ENCODE measurements around the gene CD33. TPM values are rescaled to one million over a fixed set of nuclear protein-coding genes. Genes with fewer than 3 reads are reported as not detected.

The CD33 gene
- total RNA-seq, 1 experiment from 2014 or later = 0.35 TPM

DNA sequence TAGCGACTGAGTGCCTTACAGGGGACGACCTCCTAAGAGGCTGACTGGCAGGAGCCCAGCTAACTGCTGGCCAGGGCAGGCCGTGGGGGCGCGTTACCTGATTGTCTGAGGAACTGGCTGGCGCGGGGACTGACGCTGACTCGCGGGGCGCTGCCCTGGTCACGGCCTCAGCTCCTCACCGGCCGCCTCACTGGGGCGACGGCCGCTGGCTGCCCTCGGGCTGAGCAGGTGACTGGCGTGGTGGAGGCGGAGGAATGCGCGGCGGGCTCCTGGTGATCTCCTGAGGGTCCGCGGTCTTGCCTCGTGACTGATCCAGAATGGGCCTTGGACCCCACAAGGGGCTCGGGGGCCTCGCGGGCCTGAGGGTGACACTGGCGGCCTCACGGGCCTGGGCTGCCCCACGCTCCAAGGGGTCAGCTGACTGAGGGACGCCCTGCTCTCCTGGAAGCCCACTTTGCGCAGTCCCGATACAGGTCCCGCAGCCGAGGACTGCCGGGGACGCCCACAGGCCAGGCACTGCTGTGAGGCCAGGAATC, 43.4 kb upstream of the CD33 start:
- Histone ChIP-seq H3K4me1 (ENCODE audit: insufficient read depth, low read length) (no peaks in the 10 kb centered on the region), H3K9ac (ENCODE audit: extremely low read depth, insufficient read length, low read length) (no peak overlapping the region), H3K79me2 (ENCODE audit: insufficient read depth, low read length) (no peaks in the 10 kb centered on the region), H2BK12ac (ENCODE audit: insufficient read length, low read depth, low read length) (no peak overlapping the region), H3K23me2 (ENCODE audit: insufficient read length, low read depth, low read length, poor library complexity, severe bottlenecking) (peaks cover 2% of the 10 kb centered on the region), H4K91ac (ENCODE audit: insufficient read length, low read depth, low read length) (no peak overlapping the region), H3K79me1 (ENCODE audit: insufficient read depth, low read depth, low read length, poor library complexity, severe bottlenecking) (no peaks in the 10 kb centered on the region), H4K20me1 (ENCODE audit: control insufficient read depth, insufficient read depth, insufficient read length) (no peaks in the 10 kb centered on the region), H3K27me3 (ENCODE audit: insufficient read depth, low read length) (no peaks in the 10 kb centered on the region; the same call in 1 of the 2 replicates), H3T11ph (ENCODE audit: low read length) (no peak overlapping the region), H3K4ac (ENCODE audit: low read depth, low read length) (no peak overlapping the region), H2BK20ac (ENCODE audit: low read depth, low read length, poor library complexity, severe bottlenecking) (no peak overlapping the region), H3K56ac (ENCODE audit: insufficient read length, low read depth, low read length) (no peak overlapping the region), H3K27ac (ENCODE audit: insufficient read length, low read depth, low read length) (no peak overlapping the region), H4K8ac (replicated peaks; ENCODE audit: insufficient read length, low read depth, low read length) (no peak overlapping the region), H4K5ac (ENCODE audit: insufficient read length, low read depth, low read length) (no peak overlapping the region), H2BK15ac (ENCODE audit: low read depth, low read length) (no peak overlapping the region), H3K18ac (ENCODE audit: insufficient read length, low read depth, low read length) (no peak overlapping the region), H3K4me2 (ENCODE audit: insufficient read depth, insufficient read length, low read length) (no peak overlapping the region), H3K9me3 (ENCODE audit: control insufficient read depth, low read depth, low read length) (no peaks in the 10 kb centered on the region), H2BK120ac (ENCODE audit: low read depth, low read length, poor library complexity, severe bottlenecking) (no peak overlapping the region), H2AK5ac (ENCODE audit: insufficient read length, low read length) (no peak overlapping the region), H3K23ac (ENCODE audit: insufficient read length, low read depth, low read length) (no peak overlapping the region), H3K14ac (ENCODE audit: insufficient read depth, low read length) (no peak overlapping the region), H2BK5ac (ENCODE audit: insufficient read length, low read length) (no peak overlapping the region), H2AFZ (ENCODE audit: low read length) (no peak overlapping the region)
- WGBS (ENCODE audit: extremely low coverage, insufficient read length, low lambda C conversion rate) = no CpG with 5 or more reads among the region's 39 CpGs
- Mint-ChIP-seq H3K4me3 (no peak overlapping the region), H3K36me3 (ENCODE audit: insufficient read depth in 1 of 3, low read depth in 3 of 3) (no peaks in the 10 kb centered on the region), H3K9me3 (peaks cover 0 to 47% of the 10 kb centered on the region in 2 experiments; a peak in 3 of 5 replicates), H3K27me3 (ENCODE audit: low read depth) (peaks cover 37% of the 10 kb centered on the region), H3K4me1 (peaks cover 0 to 2% of the 10 kb centered on the region in 2 experiments; a peak in 1 of 4 replicates), H3K27ac (no peak overlapping the region)
- no peak for TF ChIP-seq CTCF (conservative IDR thresholded peaks at IDR 0.05)
- DNase-seq = no peak

All from H9 (cell line).